B cell (primary cell): ENCODE data around the gene AZGP1. TPM values are rescaled to one million over a fixed set of nuclear protein-coding genes. Genes with fewer than 3 reads are reported as not detected.

Source experiments
- ATAC-seq: fragments of 200-7000 bp; cut with Tn5 transposase; one replicate; pipeline ENCODE4 v1.10.0; 2021; ENCODE audit warnings: low read depth, mild to moderate bottlenecking, moderate number of reproducible peaks, moderate library complexity
- CTCF ChIA-PET: fragments of 350-600 bp; sonication (Branson Sonifier 250); formaldehyde crosslinking; loops from one replicate; lab custom pipeline; 2021; ENCODE audit warnings: antibody characterized with exemption, inconsistent platforms; lab: Charles Lee
- POLR2A ChIA-PET: fragments of 350-600 bp; sonication (Branson Sonifier 250); formaldehyde crosslinking; loops from one replicate; lab custom pipeline; 2021; ENCODE audit warnings: antibody characterized with exemption; lab: Charles Lee
- DNase-seq: peaks from one replicate; pipeline ENCODE4 v3.0.0; 2013
- H2AFZ ChIP-seq: 2 replicates; pipeline ENCODE4 v1.6.1; 2012; ENCODE audit warnings: mild to moderate bottlenecking, low read depth, low read length; ENCODE audit not compliant: insufficient read depth, poor library complexity, severe bottlenecking
- H3K27ac ChIP-seq, 2 donors: 1 replicate in 1 of 2; 2 replicates in 1 of 2; pipeline ENCODE4 v1.5.1; 2012 to 2013; ENCODE audit warnings: low read length in 2 of 2, mild to moderate bottlenecking in 2 of 2, moderate library complexity in 1 of 2
- H3K27me3 ChIP-seq, 4 experiments: fragments of 200-600 bp in 1 of 4; sonication (generic) in 1 of 4; replicated peaks in 1 of 4; 1 replicate in 2 of 4; 2 replicates in 2 of 4; pipeline versions ENCODE4 v1.6.1 to v1.7.0; 2013 to 2016; ENCODE audit warnings: low read length in 3 of 4, mild to moderate bottlenecking in 2 of 4, mixed read lengths in 1 of 4, moderate library complexity in 1 of 4; ENCODE audit not compliant: insufficient read depth in 4 of 4, control insufficient read depth in 3 of 4; ENCODE audit errors: control extremely low read depth in 1 of 4
- H3K36me3 ChIP-seq, 2 experiments: replicated peaks in 1 of 2; 1 replicate in 1 of 2; 2 replicates in 1 of 2; pipeline versions ENCODE4 v1.6.1 to v1.7.1; 2013; ENCODE audit warnings: low read length in 1 of 2; ENCODE audit not compliant: insufficient read depth in 2 of 2, control insufficient read depth in 1 of 2; ENCODE audit errors: control extremely low read depth in 1 of 2, extremely low read depth in 1 of 2
- H3K4me1 ChIP-seq, 2 donors: fragments of 200-600 bp in 1 of 2; sonication (generic) in 1 of 2; 1 replicate in 1 of 2; 2 replicates in 1 of 2; pipeline versions ENCODE4 v1.5.1 to v1.6.1; 2013 to 2017; ENCODE audit warnings: low read length in 2 of 2; ENCODE audit not compliant: control insufficient read depth in 2 of 2, insufficient read depth in 2 of 2
- H3K4me2 ChIP-seq: replicated peaks from 2 replicates; pipeline ENCODE3; 2012; ENCODE audit warnings: mild to moderate bottlenecking, low read depth, low read length; ENCODE audit not compliant: poor library complexity, severe bottlenecking
- H3K4me3 ChIP-seq, 5 experiments: fragments of 200-600 bp in 1 of 5; sonication (generic) in 1 of 5; 1 replicate in 3 of 5; 2 replicates in 2 of 5; pipeline versions ENCODE4 v1.5.1 to v1.7.0; 2011 to 2016; ENCODE audit warnings: low read length in 4 of 5, mild to moderate bottlenecking in 4 of 5, low read depth in 2 of 5, control low read depth in 1 of 5, moderate library complexity in 1 of 5; ENCODE audit not compliant: insufficient read depth in 1 of 5; ENCODE audit errors: control extremely low read depth in 1 of 5, extremely low read depth in 1 of 5
- H3K79me2 ChIP-seq: fragments of 200-600 bp; sonication (generic); one replicate; pipeline ENCODE4 v1.6.0; 2016; ENCODE audit warnings: low read length; ENCODE audit not compliant: control insufficient read depth, insufficient read depth
- H3K9ac ChIP-seq: fragments of 200-600 bp; sonication (generic); 2 replicates; pipeline ENCODE4 v1.6.1; 2017; ENCODE audit warnings: mild to moderate bottlenecking, low read length, moderate library complexity
- H3K9me3 ChIP-seq, 3 donors: one replicate each; pipeline versions ENCODE4 v1.6.1 to v1.7.1; 2013; ENCODE audit warnings: low read length in 2 of 3; ENCODE audit not compliant: control insufficient read depth in 2 of 3, insufficient read depth in 1 of 3; ENCODE audit errors: control extremely low read depth in 1 of 3
- H4K20me1 ChIP-seq: 2 replicates; pipeline ENCODE4 v1.6.0; 2012; ENCODE audit warnings: mild to moderate bottlenecking, low read length; ENCODE audit not compliant: insufficient read depth, control insufficient read depth, poor library complexity, severe bottlenecking
- H3K27ac Mint-ChIP-seq: one replicate; pipeline ENCODE4 v1.8.0; 2021; ENCODE audit warnings: mixed read lengths
- H3K27me3 Mint-ChIP-seq: one replicate; pipeline ENCODE4 v1.8.0; 2021; ENCODE audit warnings: mixed read lengths
- H3K4me1 Mint-ChIP-seq: one replicate; pipeline ENCODE4 v1.8.0; 2021; ENCODE audit warnings: mixed read lengths
- H3K4me3 Mint-ChIP-seq: one replicate; pipeline ENCODE4 v1.8.0; 2021; ENCODE audit warnings: mixed read lengths
- H3K9me3 Mint-ChIP-seq: one replicate; pipeline ENCODE4 v1.8.0; 2022; ENCODE audit warnings: mixed read lengths; ENCODE audit not compliant: insufficient read depth
- CTCF ChIP-seq: fragments of 200-600 bp; IDR thresholded peaks from one replicate; pipeline ENCODE4 v1.8.0; 2022; ENCODE audit warnings: antibody characterized with exemption, mild to moderate bottlenecking
- EZH2 ChIP-seq: IDR thresholded peaks from 2 replicates; pipeline ENCODE4 v1.6.1; 2012; ENCODE audit warnings: borderline replicate concordance, low read depth, mild to moderate bottlenecking, moderate library complexity, low read length; ENCODE audit not compliant: insufficient read depth, poor library complexity, severe bottlenecking
- WGBS: methylation state at CpG from one replicate; pipeline ENCODE4 v1.1.5; 2013; ENCODE audit warnings: missing lambda C conversion rate; ENCODE audit not compliant: insufficient coverage; 5-methylcytosine and 5-hydroxymethylcytosine counted together
- intact Hi-C: fragments of 100-400 bp; cut with micrococcal nuclease; formaldehyde crosslinking; loops from one replicate; pipeline ENCODE4 v1.10.0; 2022
- polyA plus RNA-seq: library from polyadenylated mRNA; depleted of rRNA; stranded (reverse); fragments of >200 nt; gene quantifications from 2 replicates; pipeline ENCODE4 v1.2.3, GENCODE V29; 2012
- total RNA-seq, 2 donors: library from RNA; stranded (reverse); fragments of 120-200 nt in 1 of 2; gene quantifications; 1 replicate in 1 of 2; 2 replicates in 1 of 2; pipeline versions ENCODE4 v1.2.3 to v1.2.4, GENCODE V29; 2013 to 2022

The AZGP1 gene
- total and polyA plus RNA-seq, 2 donors (not counting 1 experiment from before 2014, with no cell fraction given): not detected

- intact Hi-C loops: loop anchor here (1.0 kb wide), 2 partner anchors 18 to 52 kb away; partner anchors contain the start of genes ZKSCAN1 and ZSCAN21
- peak overlapping the region; percentile 83 for H3K4me3 Mint-ChIP-seq
- H2AFZ ChIP-seq: peak overlapping the region; percentile 100
- H3K36me3 ChIP-seq: no peaks in the 10 kb centered on the region
- peak overlapping the region in 4 of 5 experiments; percentile 59 to 85 (median 68) for H3K4me3 ChIP-seq
- H3K4me2 ChIP-seq: peak overlapping the region; percentile 94
- CTCF ChIA-PET: interaction anchor here (0.9 to 3.2 kb wide), 6 partner anchors 11 to 133 kb away, joined by 3 to 12 read pairs (median 4); partner anchors contain the start of genes TRIM4, ZKSCAN1 and ZSCAN21
- peak; percentile 81 for DNase-seq
- H3K27ac Mint-ChIP-seq: peak overlapping the region; percentile 80
- peaks cover 10% of the 10 kb centered on the region for H3K4me1 Mint-ChIP-seq
- peak overlapping the region; percentile 58 to 82 for H3K27ac ChIP-seq
- H3K4me1 ChIP-seq: peaks cover 13 to 14% of the 10 kb centered on the region in 2 donors
- no peaks in the 10 kb centered on the region for H3K9me3 Mint-ChIP-seq
- WGBS: 5% methylated on average over 34 of the region's 35 CpGs
- POLR2A ChIA-PET: interaction anchor here (1.3 to 1.9 kb wide), 2 partner anchors 18 to 78 kb away, joined by 3 to 14 read pairs; partner anchors contain the start of genes TRIM4 and ZKSCAN1
- H3K27me3 Mint-ChIP-seq: peaks cover 8% of the 10 kb centered on the region
- TF ChIP-seq CTCF: no peak
- TF ChIP-seq EZH2: no peak
- peak; percentile 90 for ATAC-seq
- no peaks in the 10 kb centered on the region for H4K20me1 ChIP-seq
- no peaks in the 10 kb centered on the region for H3K79me2 ChIP-seq
- no peaks in the 10 kb centered on the region for H3K9me3 ChIP-seq
- H3K9ac ChIP-seq: peak overlapping the region; percentile 86
- H3K27me3 ChIP-seq: peaks cover 0 to 6% (median 0%) of the 10 kb centered on the region in 4 experiments
Measured at GRCh38 chr7:99997545-99998137, 21.8 kb upstream of the AZGP1 start.
